GM15510 (cell line): ENCODE data around the gene HIRA.

Experiments
- POLR2A ChIP-seq: IDR thresholded peaks from 3 replicates; pipeline ENCODE4 v1.6.1; 2011; ENCODE audit warnings: borderline replicate concordance; ENCODE audit not compliant: insufficient read length; ENCODE audit errors: extremely low read depth

HIRA gene

DNA sequence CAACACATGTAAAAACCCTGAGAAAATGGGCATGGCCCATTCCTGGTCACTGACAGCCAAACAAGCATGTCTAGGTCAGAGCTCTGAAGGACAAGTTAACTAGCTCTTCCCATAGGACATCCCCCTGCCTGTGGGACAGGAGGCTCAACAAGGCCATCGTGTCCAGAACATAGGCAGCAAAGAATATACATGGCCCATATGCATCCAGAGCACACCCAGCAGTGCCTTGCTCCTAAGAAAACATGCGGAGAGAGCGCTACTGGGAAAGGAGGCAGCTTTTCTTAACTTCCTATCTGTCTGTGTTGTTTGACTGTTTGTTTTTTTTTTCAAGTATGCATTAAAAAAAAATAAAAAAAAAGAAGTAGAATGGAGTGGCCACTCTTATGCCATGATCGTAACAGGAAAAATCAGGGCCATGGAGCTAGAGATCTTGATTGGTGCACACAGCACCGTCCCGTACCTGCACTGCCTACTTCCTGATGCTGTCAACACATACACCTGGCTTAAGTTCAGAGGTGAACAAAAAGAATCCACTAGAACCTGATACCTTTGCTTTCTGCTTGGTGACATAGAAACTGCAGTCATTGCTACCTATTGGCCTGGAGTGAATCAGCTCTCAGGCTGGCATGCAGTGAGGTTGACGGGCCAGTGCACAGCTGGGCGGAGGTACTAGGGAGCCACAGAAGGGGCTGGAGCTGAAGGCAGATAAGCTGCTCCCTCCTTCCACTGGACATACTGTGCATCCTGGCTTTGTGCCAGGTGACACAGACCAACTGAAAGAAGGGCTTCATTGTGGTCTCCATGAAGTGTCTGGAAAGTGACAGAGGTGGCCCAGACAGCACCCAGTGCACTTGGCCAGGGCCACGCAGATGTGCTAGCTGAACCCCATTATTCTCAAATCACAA lies 35.6 kb upstream of the HIRA start:
- TF ChIP-seq POLR2A = no peak

DNA sequence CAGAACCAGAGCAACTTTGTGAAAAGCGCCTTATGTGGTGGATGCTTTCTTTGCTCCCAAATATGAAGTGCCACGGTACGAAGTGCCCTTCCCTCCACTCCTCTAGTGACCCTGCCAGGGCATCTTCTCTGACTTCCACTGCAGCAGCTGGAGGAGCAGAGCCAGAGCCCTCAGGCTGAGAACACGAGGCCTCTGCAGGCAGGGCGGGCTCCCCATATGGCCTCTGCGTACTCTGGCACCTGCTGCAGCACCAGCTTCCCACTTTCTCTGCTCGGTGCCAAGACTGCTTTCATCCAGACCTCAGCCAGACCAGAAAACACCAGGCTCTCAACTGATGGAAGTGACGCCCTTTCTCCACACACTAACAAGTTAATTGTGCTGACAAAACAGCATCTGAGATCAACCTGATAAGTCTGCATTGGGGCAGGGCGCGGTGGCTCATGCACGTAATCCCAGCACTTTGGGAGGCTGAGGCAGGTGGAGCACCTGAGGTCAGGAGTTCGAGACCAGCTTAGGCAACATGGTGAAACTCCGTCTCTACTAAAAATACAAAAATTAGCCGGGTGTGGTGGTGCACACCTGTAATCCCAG lies 34.7 kb upstream of the HIRA start:
- no peak for TF ChIP-seq POLR2A

DNA sequence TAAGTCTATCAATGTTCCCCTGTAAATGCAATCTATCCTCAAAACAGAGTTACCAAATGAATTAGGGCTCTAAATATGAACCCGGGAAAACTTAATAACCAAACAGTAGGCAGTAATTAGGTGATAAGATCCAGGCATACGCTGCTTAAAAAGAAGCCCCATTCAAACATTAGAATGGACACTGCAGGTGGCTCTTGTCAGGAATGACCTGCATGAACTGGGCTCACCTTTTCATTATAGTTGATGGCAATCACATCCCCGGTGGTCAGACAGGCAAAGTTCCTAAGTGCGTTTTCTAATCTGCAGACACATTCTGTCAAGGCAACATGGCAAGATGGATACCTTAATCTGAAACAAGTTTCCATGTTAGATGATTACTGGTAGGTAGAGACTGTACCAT lies 33.4 kb upstream of the HIRA start:
- TF ChIP-seq POLR2A = no peak

DNA sequence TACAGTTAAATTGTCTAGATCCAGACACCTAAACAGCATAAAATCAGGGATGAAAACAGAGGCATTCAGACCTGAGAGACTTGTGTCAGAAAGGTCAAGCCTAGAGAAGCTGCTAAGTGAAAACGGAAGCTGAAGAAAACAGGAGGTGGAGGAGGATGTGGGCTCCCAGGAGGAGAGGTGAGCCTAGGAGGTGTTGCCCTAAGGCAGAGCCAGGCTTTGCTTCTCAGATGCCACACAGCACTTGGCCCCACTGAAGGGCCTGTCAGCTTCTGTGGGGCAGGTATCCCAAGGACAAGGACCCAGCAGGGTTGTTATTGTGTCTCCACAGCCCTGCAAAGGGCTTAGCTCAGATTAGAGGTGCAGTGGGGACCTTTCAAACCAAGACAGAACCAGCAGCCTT lies 33.0 kb upstream of the HIRA start:
- TF ChIP-seq POLR2A = no peak

DNA sequence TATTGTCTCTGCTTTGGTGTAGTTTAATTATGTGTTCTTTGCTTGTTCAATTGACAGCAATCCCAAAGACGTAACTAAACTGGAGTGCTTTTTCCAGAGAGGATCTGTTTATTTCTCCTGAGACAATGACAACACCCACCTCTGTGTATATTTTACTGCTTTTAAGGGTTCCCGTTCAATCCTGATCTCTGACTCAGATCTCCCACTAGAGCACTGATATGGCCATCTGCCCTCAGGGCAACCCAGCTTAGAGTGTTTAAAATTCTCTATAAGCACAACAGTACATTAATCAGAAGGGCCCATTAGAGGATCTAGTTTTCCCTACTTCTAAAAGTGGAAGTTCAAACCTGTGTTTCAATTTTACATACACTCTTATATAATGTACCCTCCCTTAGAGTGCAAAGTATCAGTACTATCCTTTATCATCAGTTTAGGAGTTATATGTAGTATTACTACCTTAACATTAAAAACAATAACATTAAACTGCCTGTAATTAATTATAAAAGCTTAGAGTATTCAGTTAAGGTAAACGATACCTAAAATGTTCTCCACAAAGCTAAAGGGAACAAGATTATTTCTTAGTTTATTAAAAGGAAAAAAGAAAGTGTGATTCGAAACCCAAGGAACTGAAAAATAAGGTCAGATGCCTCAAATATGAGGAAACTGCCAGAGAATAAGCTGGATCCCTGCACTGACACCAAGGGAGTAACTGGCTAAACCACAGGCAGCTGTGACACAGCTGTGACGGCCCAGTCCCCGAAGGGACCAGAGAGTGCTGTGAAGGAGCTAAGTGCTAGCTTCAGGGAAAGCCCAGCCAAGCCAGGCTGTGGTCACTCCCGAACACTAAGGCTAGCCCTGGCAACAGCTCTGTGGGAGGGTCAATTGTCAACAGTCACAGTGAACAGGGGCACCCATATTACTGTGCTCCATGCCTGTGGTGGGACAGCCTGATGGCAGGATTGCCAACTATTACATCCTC lies 32.2 kb upstream of the HIRA start:
- no peak for TF ChIP-seq POLR2A

DNA sequence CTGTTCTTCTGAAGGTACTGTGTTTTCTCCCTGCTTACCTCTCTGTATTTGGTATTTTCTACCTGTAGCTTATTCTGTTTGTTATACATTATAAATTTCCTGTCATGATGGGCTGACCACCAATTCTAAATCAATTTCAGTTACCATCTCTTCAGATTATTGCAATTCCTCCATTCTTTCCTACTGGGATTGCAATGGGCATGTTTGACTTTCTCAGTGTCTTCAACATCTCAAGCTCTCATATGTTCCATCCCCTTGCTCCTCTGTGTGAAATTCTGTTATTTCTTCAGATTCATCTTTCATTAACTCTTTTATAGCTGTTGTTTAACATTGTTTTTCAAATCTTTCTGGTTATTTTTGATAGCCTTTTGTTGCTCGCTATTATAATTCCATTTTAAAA lies 31.5 kb upstream of the HIRA start:
- TF ChIP-seq POLR2A = no peak

DNA sequence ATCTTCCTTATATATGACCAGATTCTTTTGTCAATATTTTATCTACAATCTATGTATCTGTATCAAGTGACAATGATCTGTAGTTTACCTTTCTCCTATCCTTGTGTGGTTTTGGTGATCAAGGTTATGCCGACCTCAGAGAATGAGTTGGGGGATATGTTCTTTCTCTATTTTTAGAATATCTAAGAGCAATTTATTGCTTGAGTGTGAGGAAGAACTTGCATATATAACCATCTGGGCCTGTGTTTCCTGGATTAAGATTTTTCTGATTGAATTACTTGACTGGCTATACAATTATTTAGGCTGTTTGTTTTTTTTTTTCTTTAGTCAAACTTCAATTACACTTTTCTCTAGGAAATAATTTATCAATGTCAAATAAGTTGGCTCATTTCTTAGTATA lies 30.0 kb upstream of the HIRA start:
- TF ChIP-seq POLR2A = no peak

DNA sequence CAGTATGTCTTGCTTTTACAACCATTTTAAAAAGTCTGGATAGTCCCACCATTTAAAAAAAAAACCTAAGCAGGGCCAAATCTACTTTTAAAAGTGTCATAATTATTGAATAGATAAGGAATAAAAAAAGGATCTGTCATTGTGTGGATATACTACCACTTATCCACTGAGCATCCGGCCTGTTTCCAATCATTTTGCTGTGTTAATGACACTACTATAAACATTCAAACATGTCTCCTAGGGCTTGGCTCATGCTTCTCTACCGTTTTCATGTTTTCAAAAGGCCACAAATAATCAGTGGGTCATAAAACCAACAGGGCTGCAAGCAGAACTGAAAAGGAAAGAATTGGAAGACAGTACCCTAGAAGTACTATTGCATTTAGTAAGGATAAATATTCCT lies 28.5 kb upstream of the HIRA start:
- no peak for TF ChIP-seq POLR2A

DNA sequence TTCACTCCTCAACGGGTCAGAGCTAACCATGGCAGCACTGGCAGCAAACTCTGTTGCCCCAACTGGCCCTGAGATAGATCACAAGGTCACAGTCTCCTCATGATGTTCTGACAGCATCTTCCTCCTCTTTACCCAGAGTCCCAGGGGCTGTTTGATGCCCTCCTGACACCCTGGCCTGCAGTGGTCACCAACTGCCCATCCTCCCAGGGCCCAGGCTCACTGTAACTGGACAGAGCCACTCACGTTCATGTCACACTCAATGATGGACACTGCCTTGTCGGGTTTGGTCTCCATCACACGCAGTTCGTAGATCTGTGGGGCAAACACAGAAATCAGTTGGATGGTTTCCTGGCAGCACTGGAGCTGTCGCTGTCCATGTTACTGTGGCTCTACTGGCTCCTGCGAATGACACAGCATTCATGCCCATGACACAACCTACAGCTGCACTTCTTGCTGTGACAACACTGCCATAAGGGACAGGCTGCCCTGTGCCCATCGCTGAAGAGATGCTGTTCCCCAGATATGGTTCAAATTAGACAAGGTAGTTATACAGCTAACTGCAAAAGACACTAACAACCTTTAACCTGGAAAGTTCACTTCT lies 26.4 kb upstream of the HIRA start:
- TF ChIP-seq POLR2A = no peak

DNA sequence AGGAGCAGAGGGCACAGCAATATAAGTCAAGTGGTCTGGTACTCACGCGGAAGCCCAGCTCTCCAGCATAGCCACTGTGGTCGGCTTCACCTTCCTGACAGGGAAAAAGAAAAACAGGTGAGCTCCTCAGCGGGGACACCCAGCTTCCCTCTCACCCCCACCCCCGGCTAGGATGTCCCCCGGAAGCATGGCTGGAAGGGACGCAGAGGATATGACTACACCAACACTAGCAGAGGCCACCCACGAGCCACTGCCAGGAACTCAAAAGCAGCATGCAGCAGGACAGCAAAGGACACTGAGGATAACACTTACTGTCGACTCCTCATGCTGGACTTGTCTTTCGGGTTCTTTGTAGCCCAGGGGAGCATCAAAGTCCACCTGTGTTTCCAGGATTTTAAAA lies 25.0 kb upstream of the HIRA start:
- TF ChIP-seq POLR2A = no peak

DNA sequence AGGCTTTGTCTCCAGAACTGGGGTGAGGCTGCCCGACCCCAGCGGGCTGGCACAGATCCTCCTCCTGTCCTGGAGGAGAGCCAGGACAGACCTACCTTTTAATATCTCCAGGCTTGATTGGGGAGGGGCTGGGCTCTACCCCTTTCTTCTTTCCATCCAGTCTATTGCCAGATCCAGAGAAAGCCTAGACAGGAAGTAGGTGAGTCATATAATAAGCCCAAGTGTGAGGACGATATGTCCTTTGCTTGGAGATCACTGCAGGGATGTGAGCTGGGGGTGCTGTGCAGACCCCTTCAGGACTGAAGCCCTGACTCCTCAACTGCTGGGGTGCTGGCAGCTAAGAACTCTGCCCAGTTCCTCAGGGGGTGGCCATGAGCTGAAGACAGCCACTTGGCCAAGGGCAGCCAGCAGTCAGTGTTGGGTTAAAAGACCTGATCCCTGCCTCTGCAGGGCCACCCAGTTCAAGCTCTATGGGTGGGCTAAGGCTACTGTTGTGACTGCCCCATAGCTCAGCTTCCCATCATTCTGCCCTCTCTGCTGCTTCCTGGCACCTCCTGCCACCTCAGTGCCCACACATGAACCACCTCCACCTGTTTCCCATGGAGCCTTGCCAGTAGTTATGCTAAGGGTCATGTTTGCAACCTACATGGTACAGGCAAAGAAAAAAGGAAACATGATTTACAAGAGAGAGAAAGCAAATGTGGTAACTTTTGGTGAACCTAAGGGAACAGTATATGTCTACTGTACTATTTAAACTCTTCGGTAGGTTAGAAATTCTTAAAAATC lies 24.2 kb upstream of the HIRA start:
- no peak for TF ChIP-seq POLR2A

DNA sequence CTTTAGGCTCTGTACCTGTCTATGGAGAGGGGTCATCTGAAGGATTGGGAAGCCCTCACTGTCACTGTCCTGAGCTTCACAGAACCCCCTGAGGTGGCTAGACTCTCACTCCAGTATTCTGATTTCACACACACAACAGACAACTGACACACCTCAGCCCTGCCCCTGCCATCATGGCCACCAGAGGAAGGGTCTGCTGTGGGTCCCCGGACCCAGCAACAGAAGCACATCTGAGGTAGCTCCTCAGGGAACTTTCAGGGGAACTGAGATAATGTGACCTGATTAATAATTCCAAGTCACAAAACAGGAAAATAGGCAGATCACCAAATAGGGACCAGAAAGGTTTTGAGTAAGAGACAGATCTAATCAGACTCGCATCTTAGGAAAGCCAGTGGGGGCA lies 23.5 kb upstream of the HIRA start:
- no peak for TF ChIP-seq POLR2A

DNA sequence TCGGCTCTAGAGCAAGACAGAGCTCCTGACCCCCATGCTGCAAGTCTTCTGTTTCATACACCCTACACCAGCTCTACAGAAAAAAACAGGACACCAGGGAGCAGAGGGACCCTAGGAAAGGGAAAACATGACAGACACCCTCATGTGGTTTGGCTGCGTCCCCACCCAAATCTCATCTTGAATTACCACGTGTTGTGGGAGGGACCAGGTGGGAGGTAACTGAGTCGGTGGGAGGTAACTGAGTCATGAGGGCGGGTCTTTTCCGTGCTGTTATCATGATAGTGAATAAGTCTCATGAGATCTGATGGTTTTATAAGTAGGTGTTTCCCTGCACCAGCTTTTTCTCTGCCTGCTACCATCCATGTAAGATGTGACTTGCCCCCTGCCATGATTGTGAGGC lies 22.6 kb upstream of the HIRA start:
- no peak for TF ChIP-seq POLR2A

DNA sequence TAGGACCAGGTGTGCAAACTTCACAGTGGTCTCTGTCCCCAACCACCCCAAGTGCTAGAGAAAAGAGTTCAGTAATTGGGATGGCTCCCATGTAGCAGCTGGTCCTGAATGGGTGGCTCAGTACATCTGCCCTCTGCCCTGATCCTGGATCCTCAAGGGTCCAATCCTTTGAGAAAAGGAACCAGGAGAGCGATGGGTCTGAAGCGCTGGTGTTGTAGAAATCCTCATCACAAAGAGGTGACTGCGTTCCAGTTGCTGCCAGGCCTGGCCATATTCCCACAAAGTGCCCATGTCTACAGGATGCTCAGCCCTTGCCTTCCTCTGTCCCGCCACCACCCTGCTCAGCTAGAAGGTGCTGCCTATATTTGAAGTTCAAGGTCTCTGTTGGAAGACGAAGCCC lies 22.2 kb upstream of the HIRA start:
- TF ChIP-seq POLR2A = no peak
